A673 (cell line): ENCODE results near the gene CLK4.

Experiments
- CTCF ChIP-seq: fragments of 300-800, 200-600 bp; sonication (generic); conservative IDR thresholded peaks from 2 replicates; pipeline ENCODE4 v1.5.1; 2017; ENCODE audit warnings: low read depth, mild to moderate bottlenecking, antibody characterized with exemption, low read length, moderate library complexity, mixed read lengths
- EZH2 ChIP-seq: fragments of 200-600 bp; sonication (generic); IDR thresholded peaks from 2 replicates; pipeline ENCODE4 v1.6.1; 2017; ENCODE audit warnings: borderline replicate concordance, low read depth, mild to moderate bottlenecking, mixed read lengths, antibody characterized with exemption, low read length; ENCODE audit not compliant: poor library complexity, severe bottlenecking

GRCh38 chr5:178586396-178586795 is 40.5 kb downstream of the CLK4 start:
- TF ChIP-seq EZH2: no peak
- no peak for TF ChIP-seq CTCF
